GM18951 (cell line): Measurements from ENCODE around the gene BATF2.
"Not testable (repeated sequence)": the region's sequence is repeated elsewhere in the genome, so short reads cannot be mapped to it uniquely, and the experiment has no call there.

Experiments used
- POLR2A ChIP-seq: IDR thresholded peaks from 4 replicates; pipeline ENCODE4 v1.6.1; 2011; ENCODE audit warnings: mild to moderate bottlenecking; ENCODE audit not compliant: insufficient read length, insufficient read depth; ENCODE audit errors: extremely low read depth
- in situ Hi-C: fragments of 300-500 bp; cut with MboI; formaldehyde crosslinking; loops from one replicate; pipeline ENCODE4 v1.12.0; 2022; ENCODE audit warnings: low sequenced_read_pairs, mixed read lengths, inconsistent platforms; ENCODE audit not compliant: unreplicated experiment

Gene BATF2

GRCh38 chr11:65002706-65003105 is 5.9 kb upstream of the BATF2 start:
- no peak for TF ChIP-seq POLR2A
- in situ Hi-C loops, result no loop called here

- in situ Hi-C loops, result no loop called here
- TF ChIP-seq POLR2A, result no peak
Measured at GRCh38 chr11:64999478-64999877, 2.7 kb upstream of the BATF2 start.

GRCh38 chr11:64998690-64999431 is 2.1 kb upstream of the BATF2 start:
- in situ Hi-C loops, result no loop called here
- no peak for TF ChIP-seq POLR2A

GRCh38 chr11:64998141-64998540 is 1.4 kb upstream of the BATF2 start:
- no peak for TF ChIP-seq POLR2A
- in situ Hi-C loops, result no loop called here

- no peak for TF ChIP-seq POLR2A
- in situ Hi-C loops, result no loop called here
Measured at GRCh38 chr11:64996327-64996709, 453 bp downstream of the BATF2 start.

GRCh38 chr11:64994318-64994717 is 2.5 kb downstream of the BATF2 start:
- TF ChIP-seq POLR2A, result no peak
- in situ Hi-C loops, result no loop called here

GRCh38 chr11:64990222-64990923 is 6.4 kb downstream of the BATF2 start:
- in situ Hi-C loops, result no loop called here
- no peak for TF ChIP-seq POLR2A

- no peak for TF ChIP-seq POLR2A
- in situ Hi-C loops, result no loop called here
Measured at GRCh38 chr11:64989416-64989815, 7.4 kb downstream of the BATF2 start.

- no peak for TF ChIP-seq POLR2A
- in situ Hi-C loops, result no loop called here
Measured at GRCh38 chr11:64987998-64988854, 8.5 kb downstream of the BATF2 start.

- in situ Hi-C loops, result not testable (repeated sequence)
Measured at GRCh38 chr11:64983339-64983738, 13.4 kb downstream of the BATF2 start.

GRCh38 chr11:64976651-64977050 is 20.1 kb downstream of the BATF2 start:
- in situ Hi-C loops, result no loop called here
- TF ChIP-seq POLR2A, result no peak

GRCh38 chr11:64974124-64974523 is 22.6 kb downstream of the BATF2 start:
- no peak for TF ChIP-seq POLR2A
- in situ Hi-C loops, result no loop called here

GRCh38 chr11:64971421-64972233 is 25.1 kb downstream of the BATF2 start, which contains the start of gene MAJIN:
Gene MAJIN (minus strand): TSS chr11:64972108. CDS start chr11:64959405, 12,703 bp downstream.
- in situ Hi-C loops, result no loop called here
- no peak for TF ChIP-seq POLR2A
